MV-4-11 (cell line): ENCODE measurements around the gene GNAQ.

Experiments used
- DNase-seq: peaks from one replicate; lab custom pipeline; 2025; lab: John Stamatoyannopoulos, UW

Gene GNAQ

GRCh38 chr9:78031893-78032729 lies 500 bp upstream of the GNAQ start:
- DNase-seq, result peak; percentile 67

DNA sequence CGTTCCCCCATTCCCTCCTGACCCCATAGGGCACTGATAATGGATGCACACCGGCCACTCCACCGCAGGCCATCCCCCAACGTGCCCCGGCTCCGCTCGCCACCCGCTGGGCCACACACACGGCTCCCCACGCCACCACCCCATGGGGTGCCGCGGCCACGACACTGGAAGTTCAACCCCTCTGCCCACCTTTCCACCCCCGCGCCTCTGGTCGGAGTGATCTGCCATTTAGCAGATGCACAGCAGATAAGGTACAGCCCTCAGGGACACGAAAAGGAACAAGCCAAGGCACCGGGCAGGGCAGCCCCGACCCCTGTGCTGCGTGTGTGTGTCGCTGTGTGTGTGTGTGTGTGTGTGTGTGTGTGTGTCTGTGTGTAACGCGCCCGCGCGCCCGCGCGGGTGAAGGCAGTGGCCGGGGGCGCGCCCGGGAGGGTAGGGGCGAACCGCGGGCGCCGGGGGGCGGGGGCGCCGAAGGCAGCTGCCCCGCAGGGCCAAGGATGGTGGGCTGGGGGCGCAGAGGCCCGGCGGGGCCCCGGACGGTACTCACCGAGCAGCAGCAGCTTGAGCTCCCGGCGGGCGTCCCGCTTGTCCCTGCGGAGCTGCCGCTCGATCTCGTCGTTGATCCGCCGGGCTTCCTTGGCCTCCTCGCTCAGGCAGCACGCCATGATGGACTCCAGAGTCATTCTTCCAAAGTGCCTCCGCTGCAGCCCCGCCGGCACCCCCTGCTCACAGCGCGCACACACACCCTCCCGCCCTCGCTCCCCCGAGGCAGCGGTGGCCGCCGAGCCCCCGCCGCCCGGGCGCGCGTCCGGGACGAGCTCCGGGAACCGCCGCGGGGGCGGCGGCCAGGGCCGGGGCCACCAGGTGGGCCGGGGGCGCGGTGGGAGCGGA lies 813 bp downstream of the GNAQ start:
- DNase-seq, result peak; percentile 70

DNA sequence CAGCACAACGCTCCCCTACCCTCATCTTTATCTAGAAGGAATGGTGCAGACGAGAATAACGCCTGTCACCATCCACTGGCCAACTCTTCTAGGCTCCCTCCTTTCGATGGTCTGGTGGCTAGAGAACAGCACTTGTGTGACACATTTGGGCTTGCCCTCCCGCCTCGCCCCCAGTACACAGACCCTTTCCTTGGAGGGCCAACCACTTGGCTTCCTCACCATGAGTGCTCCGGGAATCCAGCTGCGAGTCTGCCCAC lies 1.4 kb downstream of the GNAQ start:
- peak; percentile 67 for DNase-seq

GRCh38 chr9:78029551-78030295 lies 1.9 kb downstream of the GNAQ start:
- DNase-seq, result peak; percentile 65

- peak; percentile 61 for DNase-seq
Measured at GRCh38 chr9:78028926-78029325, 2.7 kb downstream of the GNAQ start.

GRCh38 chr9:78026947-78027346 lies 4.7 kb downstream of the GNAQ start:
- DNase-seq, result peak; percentile 58

GRCh38 chr9:78026416-78026815 lies 5.2 kb downstream of the GNAQ start:
- peak; percentile 79 for DNase-seq

DNA sequence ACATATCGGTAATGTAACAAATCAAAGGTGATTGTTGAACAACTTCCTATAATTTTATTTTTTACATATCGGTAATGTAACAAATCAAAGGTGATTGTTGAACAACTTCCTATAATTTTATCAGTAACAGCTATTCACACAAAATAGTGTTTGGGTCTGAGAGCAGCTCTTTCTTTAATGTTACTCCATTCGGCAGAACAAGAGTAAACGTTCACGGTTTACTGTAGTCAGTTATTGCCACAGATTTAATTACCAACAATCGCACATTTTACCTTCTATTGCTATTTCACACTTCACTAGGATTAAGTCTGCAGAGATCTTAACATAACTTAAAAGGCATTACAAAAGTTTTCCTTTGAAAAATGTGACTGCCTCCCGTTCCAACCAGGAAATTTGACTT lies 6.4 kb downstream of the GNAQ start:
- no peak for DNase-seq

DNA sequence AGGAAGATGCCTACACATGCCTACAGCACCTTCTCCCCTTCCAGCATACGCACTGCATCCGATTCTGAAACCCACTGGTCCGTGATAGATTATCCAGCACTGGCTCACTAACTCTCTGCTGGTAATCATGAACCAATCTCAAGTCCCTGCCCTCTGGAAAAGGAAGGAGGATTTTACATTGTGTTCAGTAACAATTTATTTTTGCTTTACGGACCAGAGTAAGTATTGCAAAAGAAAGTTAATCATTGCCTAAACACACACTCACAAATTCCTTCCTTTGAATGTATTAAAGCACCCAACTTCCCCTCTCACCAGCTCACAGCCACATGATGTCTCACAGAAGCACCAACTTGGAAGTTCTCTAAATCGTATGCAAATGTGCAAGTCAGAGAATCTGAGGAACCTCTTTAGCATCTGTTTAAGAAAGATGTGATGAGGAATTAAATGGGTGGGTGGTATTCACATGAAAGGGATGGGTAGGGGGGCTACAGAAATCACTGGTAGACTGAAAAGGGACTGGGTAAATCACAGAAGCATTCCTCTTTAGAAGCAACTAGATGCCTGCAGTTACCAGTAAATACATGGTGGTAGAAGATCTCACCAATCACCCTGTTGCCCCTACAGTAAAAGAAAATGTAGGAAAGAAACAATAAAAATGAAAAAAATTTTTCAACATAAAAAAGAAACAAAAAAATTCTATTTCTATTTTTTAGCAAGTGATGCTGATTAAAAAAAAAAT lies 8.4 kb downstream of the GNAQ start:
- DNase-seq, result peak; percentile 96

DNA sequence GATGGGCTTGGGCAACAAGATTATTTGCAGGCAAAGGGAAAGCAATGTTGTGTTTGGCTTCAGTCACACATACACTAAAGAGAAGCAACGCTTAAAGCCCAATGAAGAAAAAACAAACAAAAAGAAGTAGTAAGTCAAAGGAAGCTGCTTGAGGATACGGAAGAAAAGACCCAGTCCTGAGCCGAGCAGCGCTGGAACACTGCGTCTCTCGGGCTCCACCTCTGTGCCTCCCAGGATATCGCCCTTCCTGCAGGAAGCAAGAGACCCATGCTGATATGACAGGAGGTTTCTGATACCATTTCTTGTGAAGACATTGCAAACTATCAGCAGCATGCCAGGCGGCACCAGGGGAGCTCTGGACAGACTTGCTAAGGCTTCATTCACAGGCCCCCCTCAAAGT lies 9.9 kb downstream of the GNAQ start:
- peak; percentile 69 for DNase-seq

- DNase-seq, result peak; percentile 47
Measured at GRCh38 chr9:78017190-78017693, 14.4 kb downstream of the GNAQ start.

DNA sequence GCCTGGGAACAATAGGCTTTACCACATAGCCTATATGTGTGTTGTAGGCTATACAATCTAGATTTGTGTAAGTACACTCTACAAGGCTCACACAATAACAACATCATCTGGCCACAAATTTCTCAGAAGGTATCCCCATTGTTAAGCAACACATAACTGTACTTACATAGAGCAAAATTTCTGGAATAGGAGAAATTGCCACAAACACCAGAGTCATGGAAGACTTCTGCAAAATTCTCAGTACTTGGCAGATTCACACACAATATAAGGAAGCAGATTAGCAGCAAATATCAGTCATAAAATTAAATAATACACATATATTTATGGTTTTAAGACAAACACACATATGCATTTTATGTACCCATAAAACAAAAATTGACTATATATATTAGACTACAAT lies 16.4 kb downstream of the GNAQ start:
- peak; percentile 75 for DNase-seq

- peak; percentile 91 for DNase-seq
Measured at GRCh38 chr9:78014776-78015175, 16.8 kb downstream of the GNAQ start.

DNA sequence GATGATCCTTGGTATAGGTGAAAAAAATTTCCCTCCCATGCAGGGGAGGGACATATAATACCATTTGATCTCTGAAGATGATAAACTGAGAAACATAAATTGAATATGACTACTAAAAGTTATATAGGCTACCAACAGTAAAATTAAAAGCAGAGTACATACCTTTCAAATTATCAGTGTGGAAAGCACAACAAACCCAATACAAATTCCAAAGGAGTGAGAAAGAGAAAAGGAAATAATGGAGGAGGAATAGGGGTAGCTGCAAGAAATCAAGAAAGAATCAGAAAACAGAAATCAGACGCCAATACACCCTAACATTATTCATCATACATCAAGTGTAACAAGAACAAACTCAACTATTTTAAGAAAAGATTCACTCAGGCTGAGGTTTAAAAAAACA lies 17.7 kb downstream of the GNAQ start:
- no peak for DNase-seq

- peak; percentile 74 for DNase-seq
Measured at GRCh38 chr9:78011049-78011448, 20.6 kb downstream of the GNAQ start.

- DNase-seq, result peak; percentile 52
Measured at GRCh38 chr9:78010445-78010844, 21.2 kb downstream of the GNAQ start.

GRCh38 chr9:78009186-78009585 lies 22.4 kb downstream of the GNAQ start:
- no peak for DNase-seq

- peak; percentile 41 for DNase-seq
Measured at GRCh38 chr9:78006734-78007133, 24.9 kb downstream of the GNAQ start.

DNA sequence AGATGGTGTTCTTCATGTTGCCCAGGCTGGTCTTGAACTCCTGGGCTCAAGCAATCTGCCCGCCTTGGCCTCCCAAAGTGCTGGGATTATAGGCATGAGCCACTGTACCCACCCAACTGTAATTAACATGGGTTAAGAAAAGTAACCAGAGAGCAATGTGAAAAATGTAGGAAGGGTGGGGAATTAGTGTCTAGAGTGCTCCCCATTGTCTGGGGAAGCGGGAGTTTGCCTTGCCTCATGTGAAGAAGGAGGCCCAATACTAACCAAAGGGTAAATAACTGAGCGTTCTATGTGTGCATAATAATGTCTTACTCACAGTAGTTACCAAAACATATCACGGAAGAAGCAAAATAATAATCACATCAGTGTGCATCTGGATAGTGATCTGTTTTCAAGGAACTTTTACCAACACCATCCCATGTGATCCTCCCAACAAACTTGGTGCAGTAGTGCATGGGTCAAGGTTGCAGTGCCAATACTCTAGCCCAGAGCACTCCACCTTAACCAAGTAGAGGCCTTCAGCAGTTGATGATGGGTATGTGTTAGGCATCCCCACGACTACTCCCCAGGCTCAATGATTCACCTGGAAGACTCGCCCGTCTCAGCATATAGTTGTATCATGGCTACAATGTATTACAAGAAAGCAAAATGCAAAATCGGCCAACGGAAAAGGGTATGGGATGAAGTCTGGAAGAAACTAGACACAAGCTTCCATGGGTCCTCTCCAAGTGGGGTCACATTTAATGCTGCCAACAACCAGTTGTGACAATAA lies 26.2 kb downstream of the GNAQ start:
- no peak for DNase-seq

GRCh38 chr9:78004478-78005229 lies 27.0 kb downstream of the GNAQ start:
- peak; percentile 35 for DNase-seq
